GM21447 (cell line): ENCODE results near the gene CAPN1.
"Not testable (repeated sequence)": the region's sequence is repeated elsewhere in the genome, so short reads cannot be mapped to it uniquely, and the experiment has no call there.

Experiments
- ATAC-seq: cut with Tn5 transposase; IDR thresholded peaks from one replicate; pipeline ENCODE4 v1.9.1; 2021; ENCODE audit not compliant: unreplicated experiment

Gene CAPN1

GRCh38 chr11:65216830-65217229, 35.1 kb downstream of the CAPN1 start:
- no peak for ATAC-seq

GRCh38 chr11:65217441-65218423, 36.0 kb downstream of the CAPN1 start:
- ATAC-seq, result no peak

GRCh38 chr11:65218446-65218845, 36.7 kb downstream of the CAPN1 start:
- no peak for ATAC-seq

GRCh38 chr11:65219930-65220213, 38.1 kb downstream of the CAPN1 start:
- ATAC-seq, result no peak

GRCh38 chr11:65221026-65221425, 39.3 kb downstream of the CAPN1 start:
- no peak for ATAC-seq

GRCh38 chr11:65223011-65223410, 41.3 kb downstream of the CAPN1 start:
- no peak for ATAC-seq

- ATAC-seq, result no peak
Observed at GRCh38 chr11:65224930-65225278, 43.2 kb downstream of the CAPN1 start.

GRCh38 chr11:65225279-65226102, 43.8 kb downstream of the CAPN1 start:
- no peak for ATAC-seq

GRCh38 chr11:65226103-65226442, 44.3 kb downstream of the CAPN1 start:
- ATAC-seq, result no peak

GRCh38 chr11:65227879-65228278, 46.2 kb downstream of the CAPN1 start:
- no peak for ATAC-seq

- no peak for ATAC-seq
Observed at GRCh38 chr11:65236194-65237059, 54.7 kb downstream of the CAPN1 start.

- ATAC-seq, result not testable (repeated sequence)
Observed at GRCh38 chr11:65238302-65238701, 56.6 kb downstream of the CAPN1 start.

GRCh38 chr11:65241134-65241533, 59.4 kb downstream of the CAPN1 start:
- no peak for ATAC-seq

GRCh38 chr11:65241692-65242091, 60.0 kb downstream of the CAPN1 start:
- no peak for ATAC-seq

GRCh38 chr11:65242389-65242788, 60.7 kb downstream of the CAPN1 start:
- no peak for ATAC-seq

- ATAC-seq, result no peak
Observed at GRCh38 chr11:65243797-65244196, 62.1 kb downstream of the CAPN1 start.

- ATAC-seq, result not testable (repeated sequence)
Observed at GRCh38 chr11:65245046-65245445, 63.3 kb downstream of the CAPN1 start.

GRCh38 chr11:65246506-65246905, 64.8 kb downstream of the CAPN1 start:
- no peak for ATAC-seq

GRCh38 chr11:65248184-65248710, 66.5 kb downstream of the CAPN1 start:
- not testable (repeated sequence) for ATAC-seq

GRCh38 chr11:65251476-65251875, 69.7 kb downstream of the CAPN1 start:
- ATAC-seq, result no peak

- no peak for ATAC-seq
Observed at GRCh38 chr11:65254724-65255123, 73.0 kb downstream of the CAPN1 start.
